Gastrocnemius medialis (tissue), 4 donors: Measurements from ENCODE around the gene LMNB1.

Experiments
- CTCF ChIP-seq, 5 experiments: fragments of 450-650 bp in 3 of 5; fragments of 200-600 bp in 2 of 5; sonication (generic) in 2 of 5; IDR thresholded peaks in 4 of 5; conservative IDR thresholded peaks in 1 of 5; 1 replicate in 4 of 5; 2 replicates in 1 of 5; pipeline ENCODE4 v1.5.1; 2016 to 2019; ENCODE audit warnings: antibody characterized with exemption in 5 of 5, mild to moderate bottlenecking in 3 of 5, moderate library complexity in 3 of 5
- POLR2A ChIP-seq, 2 donors: fragments of 450-650 bp; IDR thresholded peaks; one replicate each; pipeline ENCODE4 v1.6.1; 2017; ENCODE audit warnings: antibody characterized with exemption in 2 of 2, mild to moderate bottlenecking in 2 of 2, moderate library complexity in 2 of 2

GRCh38 chr5:126857472-126858410, 80.8 kb downstream of the LMNB1 start:
- no peak for TF ChIP-seq CTCF (IDR thresholded peaks at IDR 0.05 in 4 of 5, conservative IDR thresholded peaks at IDR 0.05 in 1 of 5)
- TF ChIP-seq POLR2A (IDR thresholded peaks at IDR 0.05) = no peak
